Neuronal stem cell (in vitro differentiated cells): Measurements from ENCODE around the gene CELSR2.

Source experiments
- DNase-seq: peaks from one replicate; pipeline ENCODE4 v3.0.0-alpha.2; 2013; ENCODE audit warnings: low spot score
- H2AFZ ChIP-seq: one replicate; pipeline ENCODE4 v1.6.1; 2013; ENCODE audit warnings: mild to moderate bottlenecking, low read length, inconsistent platforms
- H2AK5ac ChIP-seq: 2 replicates; pipeline ENCODE4 v1.6.1; 2013; ENCODE audit warnings: low read depth, mild to moderate bottlenecking, inconsistent platforms, low read length, moderate library complexity, mixed read lengths
- H2BK120ac ChIP-seq: 2 replicates; pipeline ENCODE4 v1.6.1; 2013; ENCODE audit warnings: low read depth, mild to moderate bottlenecking, inconsistent platforms, low read length, moderate library complexity, mixed read lengths
- H2BK12ac ChIP-seq: one replicate; pipeline ENCODE4 v1.6.1; 2013; ENCODE audit warnings: low read length, inconsistent platforms
- H2BK15ac ChIP-seq: 2 replicates; pipeline ENCODE4 v1.6.1; 2013; ENCODE audit warnings: mild to moderate bottlenecking, low read length, inconsistent platforms, mixed read lengths
- H2BK5ac ChIP-seq: one replicate; pipeline ENCODE4 v1.6.1; 2013; ENCODE audit warnings: inconsistent platforms, mild to moderate bottlenecking, low read length, moderate library complexity
- H3K14ac ChIP-seq: one replicate; pipeline ENCODE4 v1.6.1; 2013; ENCODE audit warnings: low read length, inconsistent platforms
- H3K18ac ChIP-seq: 2 replicates; pipeline ENCODE4 v1.6.1; 2013; ENCODE audit warnings: low read length, inconsistent platforms
- H3K23ac ChIP-seq: 2 replicates; pipeline ENCODE4 v1.6.1; 2013; ENCODE audit warnings: low read depth, mild to moderate bottlenecking, mixed read lengths, low read length, inconsistent platforms; ENCODE audit not compliant: poor library complexity
- H3K27ac ChIP-seq: replicated peaks from 3 replicates; pipeline ENCODE4 v1.5.1; 2013; ENCODE audit warnings: low read length, inconsistent platforms
- H3K27me3 ChIP-seq, 3 experiments: 2 replicates each; pipeline ENCODE4 v1.6.1; 2013; ENCODE audit warnings: low read length in 3 of 3, mild to moderate bottlenecking in 2 of 3, inconsistent platforms in 1 of 3, low read depth in 1 of 3, mixed read lengths in 1 of 3, moderate library complexity in 1 of 3; ENCODE audit not compliant: control insufficient read depth in 3 of 3, insufficient read depth in 3 of 3
- H3K36me3 ChIP-seq, 2 donors: replicated peaks in 1 of 2; 2 replicates each; pipeline ENCODE4 v1.6.1; 2013; ENCODE audit warnings: low read length in 2 of 2; ENCODE audit not compliant: control insufficient read depth in 2 of 2, insufficient read depth in 2 of 2
- H3K4ac ChIP-seq: 2 replicates; pipeline ENCODE4 v1.6.1; 2013; ENCODE audit warnings: inconsistent platforms, mild to moderate bottlenecking, low read length, moderate library complexity
- H3K4me1 ChIP-seq, 2 donors: 1 replicate in 1 of 2; 2 replicates in 1 of 2; pipeline ENCODE4 v1.6.1; 2013; ENCODE audit warnings: low read length in 2 of 2, low read depth in 1 of 2; ENCODE audit not compliant: control insufficient read depth in 2 of 2, insufficient read depth in 1 of 2
- H3K4me2 ChIP-seq: one replicate; pipeline ENCODE4 v1.6.1; 2013; ENCODE audit warnings: mild to moderate bottlenecking, low read length, inconsistent platforms; ENCODE audit not compliant: insufficient read depth, poor library complexity, severe bottlenecking
- H3K4me3 ChIP-seq, 2 donors: 2 replicates each; pipeline ENCODE4 v1.5.1; 2013; ENCODE audit warnings: low read length in 2 of 2, mild to moderate bottlenecking in 2 of 2, inconsistent platforms in 1 of 2, moderate library complexity in 1 of 2
- H3K79me1 ChIP-seq: one replicate; pipeline ENCODE4 v1.6.1; 2013; ENCODE audit warnings: low read depth, mild to moderate bottlenecking, inconsistent platforms, low read length, moderate library complexity
- H3K9ac ChIP-seq: one replicate; pipeline ENCODE4 v1.6.1; 2013; ENCODE audit warnings: mild to moderate bottlenecking, low read depth, low read length, inconsistent platforms; ENCODE audit not compliant: poor library complexity
- H3K9me3 ChIP-seq, 2 donors: replicated peaks in 1 of 2; 2 replicates each; pipeline versions ENCODE3 to v1.6.1; 2013; ENCODE audit warnings: low read length in 2 of 2, mild to moderate bottlenecking in 2 of 2, inconsistent platforms in 1 of 2, low read depth in 1 of 2, mixed read lengths in 1 of 2, moderate library complexity in 1 of 2; ENCODE audit not compliant: control insufficient read depth in 2 of 2, insufficient read depth in 1 of 2
- H4K8ac ChIP-seq: one replicate; pipeline ENCODE4 v1.6.1; 2013; ENCODE audit warnings: low read depth, mild to moderate bottlenecking, inconsistent platforms, low read length, moderate library complexity
- H4K91ac ChIP-seq: one replicate; pipeline ENCODE4 v1.6.1; 2013; ENCODE audit warnings: low read length, low read depth, mild to moderate bottlenecking, inconsistent platforms; ENCODE audit not compliant: poor library complexity
- WGBS, 2 donors: extraction: QIAGEN DNeasy Blood & Tissue Kit; methylation state at CpG; one replicate each; pipeline ENCODE4 v1.1.7; 2013; ENCODE audit warnings: missing lambda C conversion rate in 2 of 2, mixed read lengths in 1 of 2; ENCODE audit not compliant: insufficient read length in 2 of 2, insufficient replicate concordance in 1 of 2; ENCODE audit errors: extremely low coverage in 2 of 2; 5-methylcytosine and 5-hydroxymethylcytosine counted together

CELSR2 gene

GRCh38 chr1:109265016-109265415 lies 15.7 kb downstream of the CELSR2 start:
- peaks cover 8 to 12% of the 10 kb centered on the region in 2 donors for H3K4me1 ChIP-seq
- peak overlapping the region; percentile 66 for H3K9ac ChIP-seq
- H3K27ac ChIP-seq: no peak overlapping the region
- H3K79me1 ChIP-seq: peaks cover 18% of the 10 kb centered on the region
- peaks cover 84 to 95% of the 10 kb centered on the region in 2 donors for H3K36me3 ChIP-seq
- no peak overlapping the region for H2AFZ ChIP-seq
- H3K14ac ChIP-seq: no peak overlapping the region
- no peak overlapping the region for H2BK120ac ChIP-seq
- no peak overlapping the region for H3K4ac ChIP-seq
- DNase-seq: no peak
- WGBS, 2 donors: no CpG with 5 or more reads among the region's 4 CpGs
- no peak overlapping the region for H3K23ac ChIP-seq
- peaks cover 0 to 2% of the 10 kb centered on the region in 2 donors for H3K9me3 ChIP-seq
- H2BK5ac ChIP-seq: peak overlapping the region; percentile 4
- H4K8ac ChIP-seq: no peak overlapping the region
- no peak overlapping the region for H4K91ac ChIP-seq
- no peak overlapping the region for H2BK15ac ChIP-seq
- no peak overlapping the region for H2AK5ac ChIP-seq
- no peak overlapping the region for H3K18ac ChIP-seq
- H3K4me2 ChIP-seq: no peak overlapping the region
- no peaks in the 10 kb centered on the region for H3K27me3 ChIP-seq
- no peak overlapping the region for H2BK12ac ChIP-seq
- no peak overlapping the region for H3K4me3 ChIP-seq

DNA sequence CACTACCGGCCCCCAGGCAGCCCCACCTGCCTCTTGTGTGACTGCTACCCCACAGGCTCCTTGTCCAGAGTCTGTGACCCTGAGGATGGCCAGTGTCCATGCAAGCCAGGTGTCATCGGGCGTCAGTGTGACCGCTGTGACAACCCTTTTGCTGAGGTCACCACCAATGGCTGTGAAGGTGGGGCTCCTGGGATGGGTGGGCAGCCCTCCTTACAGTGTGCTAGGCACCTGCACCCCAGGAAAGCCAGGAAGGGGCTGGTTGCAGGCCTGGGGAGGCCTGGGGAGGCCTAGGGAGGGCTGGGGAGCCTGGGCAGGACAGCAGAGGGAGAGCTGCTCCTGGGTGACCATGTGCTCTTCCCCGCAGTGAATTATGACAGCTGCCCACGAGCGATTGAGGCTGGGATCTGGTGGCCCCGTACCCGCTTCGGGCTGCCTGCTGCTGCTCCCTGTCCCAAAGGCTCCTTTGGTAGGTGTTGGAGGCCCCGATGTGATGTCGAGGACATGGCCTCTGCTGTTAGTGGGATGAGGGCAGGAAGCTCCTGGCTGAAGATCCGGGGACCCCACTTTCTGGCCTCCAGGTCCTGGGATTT lies 16.5 kb downstream of the CELSR2 start:
- H2AFZ ChIP-seq: no peak overlapping the region
- H3K9me3 ChIP-seq: peaks cover 0 to 2% of the 10 kb centered on the region in 2 donors
- H4K8ac ChIP-seq: no peak overlapping the region
- no peak overlapping the region for H3K27ac ChIP-seq
- H3K27me3 ChIP-seq: no peaks in the 10 kb centered on the region
- no peak for DNase-seq
- H3K18ac ChIP-seq: no peak overlapping the region
- peak overlapping the region; percentile 51 for H2BK12ac ChIP-seq
- no peak overlapping the region for H3K4ac ChIP-seq
- H2AK5ac ChIP-seq: peak overlapping the region; percentile 35
- peaks cover 19% of the 10 kb centered on the region for H3K79me1 ChIP-seq
- WGBS, 2 donors: no CpG with 5 or more reads among the region's 13 CpGs
- H3K4me2 ChIP-seq: no peak overlapping the region
- H3K4me3 ChIP-seq: no peak overlapping the region
- H3K14ac ChIP-seq: no peak overlapping the region
- H3K9ac ChIP-seq: no peak overlapping the region
- H2BK5ac ChIP-seq: no peak overlapping the region
- H2BK15ac ChIP-seq: no peak overlapping the region
- no peak overlapping the region for H4K91ac ChIP-seq
- peaks cover 86 to 97% of the 10 kb centered on the region in 2 donors for H3K36me3 ChIP-seq
- H3K23ac ChIP-seq: no peak overlapping the region
- no peak overlapping the region for H2BK120ac ChIP-seq
- peaks cover under 1 to 6% of the 10 kb centered on the region in 2 donors for H3K4me1 ChIP-seq

GRCh38 chr1:109266965-109267364 lies 17.6 kb downstream of the CELSR2 start:
- H3K18ac ChIP-seq: no peak overlapping the region
- no peak overlapping the region for H3K23ac ChIP-seq
- H3K9ac ChIP-seq: no peak overlapping the region
- peaks cover 0 to 1% of the 10 kb centered on the region in 2 donors for H3K9me3 ChIP-seq
- peaks cover 14% of the 10 kb centered on the region for H3K79me1 ChIP-seq
- no CpG with 5 or more reads among the region's 11 CpGs for WGBS, 2 donors
- no peak overlapping the region for H3K27ac ChIP-seq
- H2BK5ac ChIP-seq: no peak overlapping the region
- H3K14ac ChIP-seq: no peak overlapping the region
- no peak overlapping the region for H4K8ac ChIP-seq
- H2AFZ ChIP-seq: no peak overlapping the region
- H2AK5ac ChIP-seq: no peak overlapping the region
- no peak overlapping the region for H2BK12ac ChIP-seq
- no peak overlapping the region for H3K4me3 ChIP-seq
- H3K36me3 ChIP-seq: peaks cover 84 to 97% of the 10 kb centered on the region in 2 donors
- DNase-seq: no peak
- H2BK15ac ChIP-seq: no peak overlapping the region
- no peak overlapping the region for H4K91ac ChIP-seq
- no peak overlapping the region for H3K4ac ChIP-seq
- no peak overlapping the region for H3K4me2 ChIP-seq
- H3K27me3 ChIP-seq: no peaks in the 10 kb centered on the region
- peaks cover 0 to under 1% of the 10 kb centered on the region in 2 donors for H3K4me1 ChIP-seq
- no peak overlapping the region for H2BK120ac ChIP-seq

DNA sequence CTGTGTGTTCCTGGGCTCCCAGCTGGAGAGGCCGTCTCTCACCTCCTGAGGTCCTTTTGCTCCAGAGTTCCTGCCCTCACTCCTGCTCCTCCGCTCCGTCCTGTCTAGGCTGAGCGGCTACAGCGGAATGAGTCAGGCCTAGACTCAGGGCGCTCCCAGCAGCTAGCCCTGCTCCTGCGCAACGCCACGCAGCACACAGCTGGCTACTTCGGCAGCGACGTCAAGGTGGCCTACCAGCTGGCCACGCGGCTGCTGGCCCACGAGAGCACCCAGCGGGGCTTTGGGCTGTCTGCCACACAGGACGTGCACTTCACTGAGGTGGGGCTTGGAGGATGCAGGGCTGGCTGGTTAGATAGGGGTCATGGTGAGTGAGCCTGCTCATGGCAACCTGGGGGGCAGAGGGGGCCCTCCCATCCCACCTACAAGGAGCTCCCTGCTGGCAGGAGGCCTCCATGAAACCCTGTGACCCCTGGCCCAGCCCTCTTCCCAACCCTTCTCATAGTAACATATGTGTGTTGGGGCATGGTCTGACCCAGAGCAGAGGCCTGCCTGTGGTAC lies 18.5 kb downstream of the CELSR2 start:
- Histone ChIP-seq H2AFZ (no peak overlapping the region), H3K4me3 (no peak overlapping the region), H2BK5ac (no peak overlapping the region), H3K9me3 (no peaks in the 10 kb centered on the region), H3K23ac (peak overlapping the region; percentile 68), H2AK5ac (no peak overlapping the region), H3K27ac (no peak overlapping the region), H3K14ac (no peak overlapping the region), H4K8ac (no peak overlapping the region), H3K4ac (no peak overlapping the region), H2BK15ac (no peak overlapping the region), H3K18ac (no peak overlapping the region), H3K9ac (peak overlapping the region; percentile 64), H3K4me2 (no peak overlapping the region), H3K4me1 (no peaks in the 10 kb centered on the region), H4K91ac (no peak overlapping the region), H3K79me1 (peaks cover 11% of the 10 kb centered on the region), H2BK120ac (no peak overlapping the region), H3K36me3 (peaks cover 83 to 97% of the 10 kb centered on the region in 2 donors), H3K27me3 (no peaks in the 10 kb centered on the region), H2BK12ac (no peak overlapping the region)
- no peak for DNase-seq
- no CpG with 5 or more reads among the region's 17 CpGs for WGBS, 2 donors
